Adrenal gland (tissue), 12 donors: ENCODE data around the gene ZGRF1. TPM values are rescaled to one million over a fixed set of nuclear protein-coding genes. Genes with fewer than 3 reads are reported as not detected.

Experiments used
- DNase-seq, 7 donors: peaks; one replicate each; pipeline ENCODE4 v3.0.0-alpha.2; 2019 to 2020
- H3K27ac ChIP-seq, 5 donors: fragments of 200-600 bp; sonication (generic) in 4 of 5; 1 replicate in 3 of 5; 2 replicates in 2 of 5; pipeline versions ENCODE4 v1.5.1 to v1.8.0; 2016 to 2020; ENCODE audit warnings: mild to moderate bottlenecking in 1 of 5
- H3K27me3 ChIP-seq: fragments of 200-600 bp; 2 replicates; pipeline ENCODE4 v1.8.0; 2021
- H3K36me3 ChIP-seq, 2 donors: fragments of 200-600 bp; replicated peaks in 1 of 2; 1 replicate in 1 of 2; 2 replicates in 1 of 2; pipeline versions ENCODE4 v1.5.1 to v1.8.0; 2018 to 2022
- H3K4me1 ChIP-seq, 2 donors: fragments of 200-600 bp; replicated peaks in 1 of 2; 1 replicate in 1 of 2; 2 replicates in 1 of 2; pipeline versions ENCODE4 v1.5.1 to v1.8.0; 2018 to 2021
- H3K4me3 ChIP-seq, 4 donors: fragments of 200-600 bp; sonication (generic) in 3 of 4; one replicate each; pipeline ENCODE4 v1.5.1; 2016 to 2018
- H3K9me3 ChIP-seq, 3 donors: fragments of 200-600 bp; sonication (generic) in 1 of 3; replicated peaks in 1 of 3; 1 replicate in 2 of 3; 2 replicates in 1 of 3; pipeline versions ENCODE4 v1.5.1 to v1.8.0; 2016 to 2021
- POLR2A ChIP-seq, 2 donors: fragments of 450-650 bp; IDR thresholded peaks; one replicate each; pipeline ENCODE4 v1.6.1; 2017; ENCODE audit warnings: antibody characterized with exemption in 2 of 2, mild to moderate bottlenecking in 2 of 2, moderate library complexity in 1 of 2
- WGBS, 4 donors: extraction: QIAGEN DNeasy Blood & Tissue Kit in 2 of 4; methylation state at CpG; one replicate each; pipeline versions ENCODE4 v1.1.5 to v1.1.7; 2013 to 2017; 5-methylcytosine and 5-hydroxymethylcytosine counted together
- intact Hi-C, 2 donors: fragments of 100-400 bp; cut with DNase I; formaldehyde crosslinking; loops; one replicate each; pipeline versions ENCODE4 v1.14.1 to v1.15.0; 2022 to 2023
- polyA plus RNA-seq, 3 donors: library from polyadenylated mRNA; stranded (reverse); fragments of 200-250 nt in 2 of 3; fragments of 350-450 nt in 1 of 3; fragmentation: Illumina TruSeq in 1 of 3; extraction: RNeasy Lipid Tissue Mini Kit (QIAGEN cat#74804) in 1 of 3; gene quantifications; one replicate each; pipeline ENCODE4 v1.2.3, GENCODE V29; 2013 to 2014
- total RNA-seq, 9 donors: library from RNA; depleted of rRNA in 4 of 9; stranded (reverse); fragments of >200 nt in 4 of 9; fragments of 120-200 nt in 1 of 9; fragmentation: NEBNext Ultra II Directional in 1 of 9; extraction: Animal tissue kit (Norgen Biotek cat#: 25700) in 1 of 9; gene quantifications; one replicate each; pipeline versions ENCODE4 v1.1.0 to v1.2.4, GENCODE V29; 2013 to 2023
- TF ChIP-seq, protein P1 (sequence below), 6 experiments: fragments of 450-650 bp in 4 of 6; fragments of 200-600 bp in 2 of 6; sonication (generic) in 1 of 6; IDR thresholded peaks; 1 replicate in 5 of 6; 2 replicates in 1 of 6; pipeline versions ENCODE4 v1.5.1 to v1.8.0; 2016 to 2021; ENCODE audit warnings: antibody characterized with exemption in 6 of 6, mild to moderate bottlenecking in 2 of 6, moderate library complexity in 1 of 6
- donor health status: healthy with polysubstance abuse.
- donor health status: Bipolar disorder and iron deficiency.
- donor health status: DM: yes; HTN: yes; CAD: no.
- donor health status: DM: no; HTN: no; CAD: no.
- donor health status: DM: no; HTN: no; CAD: no.
- donor health status: DM: yes; HTN: yes; CAD: no.

The ZGRF1 gene
- total and polyA plus RNA-seq, 12 donors = 0.66 to 17.6 (median 2.8) TPM

DNA sequence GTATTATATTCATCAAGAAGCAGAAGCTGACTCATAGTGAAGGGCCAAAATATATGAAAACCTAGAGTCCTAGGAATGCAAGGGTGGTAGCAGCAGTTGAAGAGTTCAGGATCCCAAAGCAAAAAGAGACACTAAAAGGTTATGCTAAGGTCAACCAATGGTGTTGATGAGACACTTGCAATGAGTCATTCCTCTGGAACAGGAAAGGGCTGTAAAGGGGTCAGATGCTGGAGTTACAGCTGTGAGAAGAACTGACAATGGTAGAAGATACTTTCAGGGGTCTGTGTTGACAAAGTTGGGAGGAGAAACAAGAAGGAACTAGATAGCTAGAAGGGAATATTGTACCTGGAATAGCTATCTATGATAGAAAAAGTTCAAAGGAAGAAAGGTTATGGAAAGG, 47.5 kb downstream of the ZGRF1 start:
- Histone ChIP-seq H3K9me3 (no peaks in the 10 kb centered on the region), H3K4me1 (no peaks in the 10 kb centered on the region), H3K36me3 (no peaks in the 10 kb centered on the region), H3K4me3 (no peak overlapping the region), H3K27me3 (no peaks in the 10 kb centered on the region), H3K27ac (no peak overlapping the region)
- no peak for DNase-seq
- intact Hi-C loops = no loop called here
- no peak for TF ChIP-seq POLR2A (IDR thresholded peaks at IDR 0.05)
- TF ChIP-seq, protein P1, sequence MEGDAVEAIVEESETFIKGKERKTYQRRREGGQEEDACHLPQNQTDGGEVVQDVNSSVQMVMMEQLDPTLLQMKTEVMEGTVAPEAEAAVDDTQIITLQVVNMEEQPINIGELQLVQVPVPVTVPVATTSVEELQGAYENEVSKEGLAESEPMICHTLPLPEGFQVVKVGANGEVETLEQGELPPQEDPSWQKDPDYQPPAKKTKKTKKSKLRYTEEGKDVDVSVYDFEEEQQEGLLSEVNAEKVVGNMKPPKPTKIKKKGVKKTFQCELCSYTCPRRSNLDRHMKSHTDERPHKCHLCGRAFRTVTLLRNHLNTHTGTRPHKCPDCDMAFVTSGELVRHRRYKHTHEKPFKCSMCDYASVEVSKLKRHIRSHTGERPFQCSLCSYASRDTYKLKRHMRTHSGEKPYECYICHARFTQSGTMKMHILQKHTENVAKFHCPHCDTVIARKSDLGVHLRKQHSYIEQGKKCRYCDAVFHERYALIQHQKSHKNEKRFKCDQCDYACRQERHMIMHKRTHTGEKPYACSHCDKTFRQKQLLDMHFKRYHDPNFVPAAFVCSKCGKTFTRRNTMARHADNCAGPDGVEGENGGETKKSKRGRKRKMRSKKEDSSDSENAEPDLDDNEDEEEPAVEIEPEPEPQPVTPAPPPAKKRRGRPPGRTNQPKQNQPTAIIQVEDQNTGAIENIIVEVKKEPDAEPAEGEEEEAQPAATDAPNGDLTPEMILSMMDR (IDR thresholded peaks at IDR 0.05) = no peak

- H3K27ac ChIP-seq = no peak overlapping the region
- H3K9me3 ChIP-seq = peaks cover 0 to 3% (median 0%) of the 10 kb centered on the region in 3 donors
- WGBS, 4 donors = 93 to 100% (median 97%) methylated on average over 2 of the region's 2 CpGs
- intact Hi-C loops = no loop called here
- H3K4me3 ChIP-seq = no peak overlapping the region
- no peaks in the 10 kb centered on the region for H3K4me1 ChIP-seq
- TF ChIP-seq POLR2A (IDR thresholded peaks at IDR 0.05) = no peak
- TF ChIP-seq, protein P1 (IDR thresholded peaks at IDR 0.05) = no peak
- H3K27me3 ChIP-seq = no peaks in the 10 kb centered on the region
- no peaks in the 10 kb centered on the region for H3K36me3 ChIP-seq
- no peak for DNase-seq
Measured at GRCh38 chr4:112585977-112586736, 50.6 kb downstream of the ZGRF1 start.

DNA sequence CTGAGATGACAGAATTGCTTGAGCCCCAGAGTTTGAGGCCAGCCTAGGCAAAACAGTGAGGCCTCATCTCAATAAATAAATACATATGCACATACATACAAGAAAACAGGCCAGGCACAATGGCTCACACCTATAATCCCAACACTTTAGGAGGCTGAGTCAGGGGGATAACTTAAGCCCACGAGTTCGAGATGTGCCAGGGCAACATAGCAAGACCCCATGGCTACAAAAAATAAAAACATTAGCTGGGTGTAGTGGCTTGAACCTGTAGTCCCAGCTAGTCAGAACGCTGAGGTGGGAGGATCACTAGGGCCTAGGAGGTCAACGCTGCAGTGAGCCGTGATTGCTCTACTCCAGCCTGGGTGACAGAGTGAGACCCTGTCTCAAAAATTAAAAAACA, 69.2 kb downstream of the ZGRF1 start:
- TF ChIP-seq, protein P1 (IDR thresholded peaks at IDR 0.05) = no peak
- TF ChIP-seq POLR2A (IDR thresholded peaks at IDR 0.05) = no peak
- Histone ChIP-seq H3K9me3 (no peaks in the 10 kb centered on the region), H3K27me3 (no peaks in the 10 kb centered on the region), H3K36me3 (no peaks in the 10 kb centered on the region), H3K4me3 (no peak overlapping the region), H3K4me1 (no peaks in the 10 kb centered on the region), H3K27ac (no peak overlapping the region)
- intact Hi-C loops = no loop called here
- no peak for DNase-seq
- WGBS, 4 donors = 97 to 100% (median 99%) methylated on average over 5 of the region's 5 CpGs

- intact Hi-C loops = no loop called here
- Histone ChIP-seq H3K9me3 (no peaks in the 10 kb centered on the region), H3K4me1 (no peaks in the 10 kb centered on the region), H3K36me3 (no peaks in the 10 kb centered on the region), H3K27me3 (no peaks in the 10 kb centered on the region), H3K27ac (no peak overlapping the region), H3K4me3 (no peak overlapping the region)
- TF ChIP-seq POLR2A (IDR thresholded peaks at IDR 0.05) = no peak
- TF ChIP-seq, protein P1 (IDR thresholded peaks at IDR 0.05) = no peak
- DNase-seq = no peak
- WGBS, 4 donors = 94 to 100% (median 98%) methylated on average over 25 of the region's 25 CpGs
Measured at GRCh38 chr4:112564706-112565270, 71.9 kb downstream of the ZGRF1 start.
